GM19324 (cell line): ENCODE results near the gene ILKAP.
"Not testable (repeated sequence)": the region's sequence is repeated elsewhere in the genome, so short reads cannot be mapped to it uniquely, and the experiment has no call there.

Source experiments
- ATAC-seq: cut with Tn5 transposase; IDR thresholded peaks from one replicate; pipeline ENCODE4 v1.9.1; 2021; ENCODE audit warnings: mild to moderate bottlenecking, moderate library complexity; ENCODE audit not compliant: unreplicated experiment, low FRiP score

The ILKAP gene

DNA sequence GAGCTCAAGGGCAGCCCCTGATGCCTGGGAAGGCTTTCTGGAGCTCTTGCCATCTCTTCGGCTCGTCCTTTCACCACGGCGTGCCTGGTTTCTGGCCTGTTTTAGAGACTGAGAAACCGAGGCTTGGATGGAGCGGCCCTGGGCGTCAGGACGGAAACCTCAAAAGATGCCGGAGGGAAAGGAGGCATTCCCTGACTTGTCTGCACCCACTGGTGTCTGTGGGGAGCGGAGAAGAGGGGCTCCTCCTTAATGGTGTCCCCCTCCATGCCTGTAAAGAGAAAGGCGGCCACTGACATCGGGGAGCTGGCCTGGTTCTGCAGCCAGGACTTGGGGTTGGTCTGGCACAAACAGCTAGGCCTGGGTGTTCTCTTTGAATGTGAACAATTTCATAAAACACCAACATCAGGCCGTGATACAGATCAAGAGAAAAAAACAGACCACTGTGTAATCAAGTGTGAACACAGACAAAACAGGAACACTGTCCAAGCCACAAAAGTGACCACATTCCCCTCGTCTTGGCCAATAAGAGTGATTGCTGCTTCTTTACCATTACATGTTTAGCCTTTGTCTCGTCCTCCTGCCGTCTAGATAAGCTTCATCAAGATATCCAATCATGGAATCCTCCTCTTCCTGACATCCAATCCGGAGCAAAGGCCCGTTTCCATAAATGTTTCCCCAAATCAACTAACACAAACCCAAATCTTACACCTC is 633 bp upstream of the ILKAP start:
- ATAC-seq, result no peak

DNA sequence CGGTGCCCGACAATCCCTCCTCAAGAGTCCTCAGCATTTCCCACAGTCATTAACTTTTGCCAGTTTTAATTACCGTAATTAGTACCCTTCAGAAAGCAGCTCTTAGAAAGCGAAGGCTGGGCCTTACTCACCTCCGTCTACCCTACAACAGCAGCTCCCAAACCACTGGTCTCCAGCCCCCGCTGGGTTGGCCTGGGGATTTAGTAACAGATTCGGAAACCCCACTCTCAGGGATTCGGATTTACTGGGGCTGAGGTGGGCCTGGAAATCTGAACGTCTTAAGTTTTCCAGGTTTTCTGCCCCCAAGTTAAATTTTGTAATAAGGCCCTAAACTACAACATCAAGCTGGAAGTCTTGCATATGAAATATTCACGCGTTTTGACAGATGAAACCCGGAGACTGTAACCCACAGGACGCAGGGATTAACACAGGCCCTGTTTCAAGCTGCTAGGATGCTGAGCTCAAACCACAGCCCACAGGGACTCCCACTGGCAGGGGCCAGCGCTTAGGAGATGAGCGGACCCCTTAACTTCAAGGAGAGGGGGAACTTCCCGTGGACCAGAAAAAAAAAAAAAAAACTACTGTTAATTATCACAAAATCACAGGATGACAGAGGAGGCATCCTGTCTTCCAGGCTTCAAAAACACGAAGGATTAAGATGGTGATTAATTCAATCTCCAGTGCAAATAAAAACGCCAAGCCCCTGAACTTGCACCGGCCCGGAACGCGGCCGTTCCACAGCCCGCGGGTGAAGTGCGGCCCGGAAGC is 985 bp downstream of the ILKAP start:
- ATAC-seq, result no peak

DNA sequence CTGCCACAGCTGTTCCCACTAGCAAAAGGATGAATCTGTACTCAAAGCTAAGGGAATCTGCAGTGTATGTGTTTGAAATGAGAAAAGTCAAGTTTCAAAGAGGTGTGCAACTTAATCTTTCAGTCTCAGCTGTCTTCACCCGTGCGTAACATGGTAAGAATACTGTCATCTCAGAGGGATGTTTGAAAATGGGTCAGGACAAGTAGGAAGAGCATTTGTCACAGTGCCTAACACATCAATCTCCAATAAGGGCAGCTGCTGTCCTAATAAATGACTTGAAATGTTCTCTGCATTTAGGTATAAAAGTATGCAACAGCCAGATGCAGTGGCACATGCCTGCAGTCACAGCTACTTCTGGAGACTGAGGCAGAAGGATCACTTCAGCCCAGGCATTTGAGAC is 13.1 kb downstream of the ILKAP start:
- ATAC-seq, result no peak

DNA sequence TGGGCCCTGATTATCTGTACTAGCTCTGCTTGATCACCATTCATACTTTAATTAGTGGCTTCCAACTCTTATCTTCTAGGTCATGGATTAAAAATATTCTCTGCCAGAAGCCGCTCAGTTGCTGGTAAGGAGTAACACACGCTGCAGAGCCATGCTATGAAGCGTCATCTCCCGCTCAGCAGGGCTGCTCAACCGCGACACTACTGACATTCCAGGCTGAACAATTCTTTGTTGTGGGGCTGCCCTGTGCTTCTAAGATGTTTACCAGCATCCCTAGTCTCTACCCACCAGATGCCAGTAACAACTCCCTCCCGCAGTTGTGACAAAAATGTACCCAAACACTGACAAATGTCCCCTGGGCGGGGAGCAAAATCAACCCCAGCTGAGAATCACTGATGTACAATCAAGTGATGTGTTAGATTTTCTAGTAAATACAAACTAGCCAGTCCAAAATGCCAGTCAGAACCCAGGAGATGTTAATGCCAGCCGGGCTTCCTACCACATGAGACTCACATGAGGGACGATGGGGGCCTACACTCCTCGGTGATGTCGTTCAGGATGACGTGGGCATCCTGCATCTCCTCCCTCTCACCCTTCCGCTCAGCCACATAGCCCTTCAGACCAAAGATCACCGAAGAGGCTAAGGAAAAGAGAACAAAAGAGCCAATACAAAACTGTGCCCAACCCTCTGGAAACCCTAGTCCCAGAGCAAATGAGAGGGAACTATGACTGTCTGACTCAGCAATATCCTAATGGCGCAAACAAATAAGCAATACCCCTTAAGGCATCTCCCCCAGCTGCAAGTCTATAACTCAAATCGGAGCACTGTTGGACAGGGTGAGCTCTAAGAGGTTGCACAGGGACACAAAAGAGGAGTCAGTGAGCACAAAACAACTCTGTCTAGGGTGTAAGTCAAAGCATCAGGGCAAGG is 15.6 kb downstream of the ILKAP start:
- no peak for ATAC-seq

DNA sequence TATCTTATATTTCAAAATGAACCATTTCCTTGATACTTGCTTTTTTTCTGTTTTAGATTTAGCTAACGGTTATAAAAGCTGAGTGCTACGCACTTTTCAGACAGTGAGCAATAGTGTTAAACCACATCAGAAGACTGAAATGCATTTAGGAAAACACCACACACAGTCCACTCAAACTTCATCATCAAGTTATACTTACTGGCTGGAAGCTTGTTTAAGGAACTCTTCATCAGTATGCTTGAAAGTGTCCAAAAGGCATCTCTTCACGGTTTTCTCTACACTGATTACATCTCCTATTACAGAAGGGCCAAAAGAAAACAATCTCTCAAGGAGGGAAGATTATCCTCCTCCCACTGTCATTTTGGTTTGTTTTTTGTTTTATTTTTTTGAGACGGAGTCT is 19.7 kb downstream of the ILKAP start:
- no peak for ATAC-seq

DNA sequence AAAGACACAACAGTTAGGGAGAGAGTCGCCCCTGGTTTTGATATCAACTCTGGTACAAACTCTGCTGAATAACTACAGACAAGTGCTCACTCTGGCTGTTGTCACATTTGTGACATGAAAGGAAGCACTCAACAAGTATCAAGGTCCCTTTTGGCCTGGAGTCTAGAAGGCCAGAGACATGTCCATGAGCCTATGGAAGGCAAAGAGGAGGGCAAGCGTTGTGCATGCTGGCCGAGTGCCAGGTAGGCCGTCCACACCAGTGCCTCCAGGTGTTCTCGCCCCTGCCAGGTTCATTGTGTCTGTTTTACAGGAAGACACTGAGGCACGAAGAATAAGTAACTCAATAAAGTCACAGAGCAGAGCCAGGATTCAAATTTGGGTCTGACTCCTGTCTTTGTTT is 21.1 kb downstream of the ILKAP start:
- no peak for ATAC-seq

DNA sequence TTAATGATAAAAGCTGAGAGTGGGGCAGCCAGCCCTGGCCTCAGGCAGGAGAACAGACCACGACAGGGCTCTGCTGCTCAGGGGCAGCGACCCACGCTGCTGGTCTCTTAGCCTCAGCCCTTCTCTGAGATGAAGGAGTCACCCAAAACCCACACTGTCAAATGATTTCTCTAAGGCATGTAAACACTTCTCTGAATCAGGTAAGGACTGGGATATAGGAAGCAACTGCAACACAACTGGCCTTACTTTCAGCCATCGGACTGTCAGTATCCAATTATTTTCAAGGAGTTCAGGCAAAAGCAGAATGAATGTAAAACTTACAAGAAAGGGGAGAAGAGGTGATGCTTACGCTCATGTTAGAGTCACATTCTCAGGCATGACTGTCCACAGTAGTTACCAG is 22.9 kb downstream of the ILKAP start:
- no peak for ATAC-seq

DNA sequence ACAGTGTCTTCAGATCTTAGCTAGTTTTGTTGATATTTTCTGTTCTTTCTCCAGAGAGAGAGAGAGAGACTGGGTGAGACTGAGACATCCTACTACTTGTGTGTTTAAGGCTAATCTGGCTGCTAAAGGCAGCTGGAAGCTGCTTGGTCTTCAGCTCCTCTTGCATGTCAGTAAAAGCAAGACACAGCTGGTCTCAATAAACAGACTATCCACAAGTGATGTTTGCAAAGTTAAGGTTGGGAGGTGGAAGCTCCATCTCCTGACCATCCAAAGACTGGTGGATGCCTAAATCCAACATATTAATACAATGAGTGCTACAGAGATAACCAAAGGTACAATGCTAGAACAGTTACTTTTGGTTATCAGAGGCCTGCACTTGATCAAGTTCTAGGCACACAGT is 26.9 kb downstream of the ILKAP start:
- ATAC-seq, result no peak

DNA sequence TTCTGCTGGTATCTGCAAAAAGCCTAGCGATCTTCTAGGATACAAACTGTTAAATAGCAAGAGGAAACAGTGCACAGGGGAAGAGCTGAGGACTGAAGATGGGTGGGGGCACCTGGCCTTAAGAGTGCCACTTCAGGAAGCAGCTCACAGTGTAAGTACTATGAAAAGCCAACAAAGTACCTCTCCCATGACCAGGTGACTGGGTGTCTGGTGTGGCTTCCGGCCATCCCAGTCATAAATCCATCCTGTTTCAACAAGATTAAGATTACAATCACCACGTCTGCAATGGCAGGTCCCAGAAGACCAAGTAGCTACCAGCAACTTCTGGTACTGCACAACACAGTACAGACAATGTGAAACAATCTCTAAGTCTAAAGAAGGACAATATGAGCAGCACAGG is 28.8 kb downstream of the ILKAP start:
- no peak for ATAC-seq

DNA sequence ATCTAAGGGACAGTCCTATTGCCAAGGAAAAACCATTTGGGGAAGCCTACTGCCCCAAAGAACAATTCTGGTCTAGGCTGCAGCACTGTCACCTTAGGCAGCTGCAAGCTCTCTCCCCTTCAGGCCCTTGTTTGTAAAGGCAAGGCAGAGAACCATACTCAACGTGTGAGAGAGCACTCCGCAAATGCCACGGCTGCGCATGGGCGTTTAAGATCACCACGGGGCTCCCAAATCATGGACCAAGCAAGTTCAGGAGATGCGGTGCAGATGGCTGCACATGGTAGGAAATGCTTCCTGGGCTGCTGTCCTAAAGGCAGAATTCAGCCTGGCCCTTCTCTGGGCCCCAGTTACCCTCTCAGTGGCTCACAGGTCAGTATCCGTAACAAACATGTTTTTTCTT is 29.2 kb downstream of the ILKAP start:
- no peak for ATAC-seq

DNA sequence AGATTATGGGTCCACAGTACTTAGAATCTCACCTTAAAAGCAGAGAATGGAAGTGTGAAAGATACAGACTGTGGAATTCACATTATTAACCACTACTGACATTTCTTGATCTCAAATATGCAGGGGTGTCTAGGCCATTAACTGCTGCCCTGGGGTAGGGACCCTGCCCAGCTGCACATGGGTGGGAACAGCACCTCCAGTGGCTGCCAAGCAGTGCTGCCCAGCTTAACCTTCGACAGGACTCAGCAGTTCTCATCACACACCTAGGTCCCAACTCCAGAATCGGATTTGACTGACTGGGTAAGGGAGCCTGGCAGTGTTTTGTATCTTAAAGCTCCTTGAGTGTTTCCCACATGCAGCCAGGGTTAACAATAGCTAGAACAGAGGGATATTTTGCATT is 29.8 kb downstream of the ILKAP start:
- ATAC-seq, result no peak

DNA sequence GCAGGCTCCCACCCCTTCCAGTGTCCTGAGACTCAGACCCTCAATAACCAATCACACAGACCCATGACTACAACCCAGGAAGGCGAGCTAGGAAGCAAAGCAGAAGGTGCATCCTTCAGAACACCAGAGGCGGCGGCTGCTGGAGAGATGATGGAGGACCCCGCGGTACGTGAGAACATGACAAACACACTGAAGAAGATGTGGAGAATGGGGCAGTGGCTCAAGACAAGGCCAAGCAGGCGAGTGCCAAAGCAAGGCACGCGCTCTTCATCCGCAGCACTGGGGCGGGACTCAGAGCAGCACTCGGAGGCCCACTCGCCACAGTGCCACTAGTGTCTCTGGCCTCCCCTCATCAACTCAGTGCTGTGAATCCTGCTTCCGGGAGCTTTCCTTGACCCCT is 31.1 kb downstream of the ILKAP start:
- no peak for ATAC-seq

DNA sequence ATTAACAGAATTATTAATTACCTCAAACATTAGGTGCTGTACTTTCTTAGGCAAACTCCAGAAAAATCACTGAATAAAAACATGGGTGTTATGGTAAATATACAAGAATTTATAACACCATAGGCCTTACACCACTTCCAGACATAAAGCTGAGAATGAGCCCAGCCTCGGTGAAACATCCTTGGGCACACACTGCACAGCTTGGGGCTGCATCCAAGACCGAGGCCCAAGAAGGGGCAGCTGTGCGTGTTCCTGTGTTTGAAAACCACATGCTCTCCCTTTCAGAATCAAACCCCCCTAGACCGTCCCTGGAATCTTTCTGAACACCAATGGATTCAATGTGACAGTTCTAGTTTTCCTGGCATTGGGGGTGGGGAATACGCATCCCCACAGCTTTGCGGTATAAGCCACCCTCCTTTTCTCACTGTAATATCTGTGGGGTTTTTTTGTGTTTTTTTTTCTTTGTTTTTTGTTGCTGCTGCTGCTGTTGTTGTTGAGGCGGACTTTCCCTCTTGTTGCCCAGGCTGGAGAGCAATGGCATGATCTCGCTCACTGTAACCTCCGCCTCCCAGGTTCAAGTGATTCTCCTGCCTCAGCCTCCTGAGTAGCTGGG is 31.8 kb downstream of the ILKAP start:
- ATAC-seq, result no peak

DNA sequence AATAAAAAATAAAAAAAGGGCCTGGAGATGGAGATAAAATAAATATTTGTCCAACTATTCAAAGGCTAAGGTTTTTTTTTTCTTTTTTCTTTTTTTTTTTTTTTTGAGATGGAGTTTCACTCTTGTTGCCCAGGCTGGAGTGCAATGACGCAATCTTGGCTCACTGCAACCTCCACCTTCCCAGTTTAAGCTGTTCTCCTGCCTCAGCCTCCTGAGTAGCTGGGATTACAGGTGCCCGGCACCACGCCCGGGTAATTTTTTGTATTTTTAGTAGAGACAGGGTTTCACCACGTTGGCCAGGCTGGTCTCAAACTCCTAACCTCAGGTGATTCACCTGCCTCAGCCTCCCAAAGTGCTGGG is 32.4 kb downstream of the ILKAP start:
- not testable (repeated sequence) for ATAC-seq

DNA sequence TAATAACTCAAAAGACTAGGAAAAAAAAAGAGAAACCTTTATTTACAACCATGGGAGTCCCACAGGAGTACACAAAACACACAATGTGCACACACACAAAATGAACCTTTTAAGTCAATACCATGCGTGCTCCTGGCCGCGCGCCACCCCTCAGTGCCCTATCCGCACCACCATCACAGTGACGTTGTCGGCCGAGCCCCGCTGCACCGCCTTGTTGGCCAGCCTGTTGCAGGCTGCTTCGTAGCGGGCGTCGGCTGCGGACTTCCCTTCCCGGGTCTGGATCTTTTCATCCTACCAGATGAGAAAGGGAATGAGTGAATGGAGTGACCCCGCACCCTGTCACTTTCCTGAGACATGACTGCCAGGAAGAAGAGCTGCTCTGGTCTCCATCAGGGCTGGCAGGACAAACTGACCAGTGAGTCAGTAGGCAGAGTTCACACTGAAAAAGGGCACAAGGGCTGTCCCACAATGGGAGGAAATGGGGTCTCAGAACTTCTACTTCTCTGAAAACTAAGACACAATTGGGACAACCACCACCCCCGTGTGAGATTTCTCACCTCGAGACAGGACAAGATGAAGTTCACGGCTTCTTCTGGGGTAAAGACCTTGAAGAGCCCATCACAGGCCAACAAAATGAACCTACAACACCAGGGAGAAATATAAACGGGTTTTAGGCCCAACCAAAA is 33.0 kb downstream of the ILKAP start:
- no peak for ATAC-seq

DNA sequence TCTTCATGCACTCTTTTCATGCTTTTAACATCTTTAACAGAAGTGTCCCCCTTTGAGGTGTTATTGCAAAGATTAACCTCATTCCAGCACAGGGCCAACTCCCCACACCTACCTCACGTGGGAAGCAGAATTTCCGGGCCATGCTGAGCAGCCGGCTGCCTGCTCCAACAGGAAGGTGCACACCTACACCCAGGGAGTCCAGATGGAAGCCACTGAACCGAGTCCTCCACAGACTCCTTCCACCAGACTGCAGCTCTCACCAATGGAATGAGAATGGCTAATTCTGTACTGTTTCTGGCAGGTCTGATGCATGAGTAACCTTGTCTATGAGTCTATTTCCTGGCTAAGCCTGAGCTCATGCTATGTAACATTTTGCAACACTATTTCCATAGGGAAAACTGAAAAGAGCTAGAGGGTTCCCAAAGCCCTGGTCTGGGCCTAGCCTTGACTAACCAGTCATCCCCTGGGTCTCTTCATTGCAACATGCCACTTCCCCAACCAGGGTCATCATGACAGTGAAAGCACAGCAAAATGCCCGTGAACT is 33.7 kb downstream of the ILKAP start:
- ATAC-seq, result no peak

DNA sequence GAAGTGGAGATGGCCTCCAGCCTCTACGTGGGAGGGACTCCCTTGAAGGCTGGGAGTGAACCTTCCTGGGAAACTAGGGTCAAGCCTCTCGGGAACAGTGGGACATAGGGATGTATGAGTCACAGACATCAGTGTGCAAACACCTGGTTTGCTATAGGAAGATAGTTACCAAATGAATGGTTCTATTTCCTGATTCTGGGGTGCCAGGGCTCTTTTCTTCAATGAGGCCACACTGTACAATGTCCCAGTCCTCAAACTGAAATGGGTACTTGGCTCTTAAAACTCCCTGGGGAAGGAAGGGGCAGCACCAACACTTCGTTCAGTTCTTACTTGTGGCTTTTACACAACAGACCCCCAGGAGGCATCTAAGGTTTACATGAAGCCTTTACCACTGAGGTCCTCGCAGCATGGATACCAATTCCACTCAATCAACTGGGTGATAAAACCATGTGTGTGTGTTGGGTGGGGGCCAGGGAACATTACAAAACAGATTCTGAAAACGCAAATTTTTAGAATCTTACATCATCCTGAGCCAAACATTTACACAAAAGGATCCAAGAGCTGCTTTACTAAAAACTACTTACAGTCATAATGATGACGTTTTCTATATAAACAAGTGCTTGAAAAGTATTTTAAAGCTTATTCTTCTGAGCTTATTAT is 34.3 kb downstream of the ILKAP start:
- no peak for ATAC-seq

DNA sequence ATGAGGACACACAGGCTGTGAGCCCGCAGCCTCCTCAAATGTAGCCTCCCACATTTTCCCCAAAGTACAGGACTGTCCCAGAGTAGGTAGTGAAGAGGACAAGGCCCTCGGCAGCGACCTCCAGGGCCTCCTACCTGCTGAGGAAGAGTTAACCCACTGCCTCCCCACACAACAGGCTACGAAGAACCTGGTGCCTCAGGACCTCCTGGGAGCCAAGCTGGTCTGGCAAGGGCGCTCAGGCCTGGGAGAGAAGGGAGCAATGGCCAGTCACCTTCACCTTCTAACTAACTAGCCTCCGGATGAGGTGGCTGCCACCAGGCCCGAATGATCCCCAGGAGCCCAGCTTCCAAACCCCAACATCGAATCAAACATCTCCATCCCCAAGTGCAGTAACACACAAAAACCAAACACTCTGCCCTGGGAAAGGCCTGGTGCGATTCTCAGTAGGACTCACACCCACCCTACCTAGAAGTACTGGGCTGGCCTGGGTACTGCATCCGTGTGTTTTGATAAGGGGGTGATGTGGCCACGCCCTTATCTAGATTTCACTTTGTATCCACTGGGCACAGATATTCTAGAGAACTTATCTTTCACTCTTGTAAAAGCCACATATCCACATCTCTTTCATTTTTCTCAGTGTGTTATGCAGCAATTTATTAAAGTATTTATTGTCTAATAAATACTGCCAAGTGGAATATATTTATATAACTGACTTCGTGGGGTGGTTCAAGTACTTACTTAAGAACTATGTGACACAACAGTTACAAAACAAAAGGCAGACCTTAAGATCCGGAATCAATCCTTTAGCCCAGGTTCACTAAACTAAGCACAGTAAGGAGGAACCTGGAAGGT is 35.1 kb downstream of the ILKAP start:
- ATAC-seq, result no peak

DNA sequence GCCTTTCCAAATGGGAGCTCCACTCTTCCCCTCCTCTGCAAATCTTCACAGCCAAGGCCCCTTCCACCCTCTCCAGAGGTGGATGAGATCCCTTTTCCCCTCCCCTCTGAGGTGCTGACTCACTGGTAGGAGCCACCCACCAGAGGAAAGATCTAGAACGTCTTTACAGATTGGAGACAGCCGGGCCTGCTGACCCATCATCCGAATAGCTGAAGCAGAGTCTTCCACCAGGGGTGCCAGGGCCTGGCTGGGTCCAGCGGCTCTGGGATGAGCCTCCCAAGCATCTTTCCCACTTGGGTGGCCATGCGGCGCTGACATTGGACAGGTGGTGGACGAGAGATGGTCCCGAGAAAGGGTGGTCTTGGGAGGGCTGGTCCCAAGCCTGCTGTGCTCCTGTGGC is 35.7 kb downstream of the ILKAP start:
- ATAC-seq, result no peak
